OCI-M1 (cell line): Measurements from ENCODE around the gene FAM118B.

Experiments
- DNase-seq: peaks from one replicate; lab custom pipeline; 2025; lab: John Stamatoyannopoulos, UW

The FAM118B gene

GRCh38 chr11:126311401-126312291 lies 100.1 kb downstream of the FAM118B start:
- peak; percentile 28 for DNase-seq
